GM12874 (cell line): ENCODE data around the gene NCAPD2.

Experiments
- CTCF ChIP-seq: IDR thresholded peaks from 2 replicates; pipeline ENCODE4 v1.5.1; 2011; ENCODE audit warnings: low read depth, mild to moderate bottlenecking, control low read depth, low read length, moderate library complexity; ENCODE audit not compliant: insufficient read depth

NCAPD2 gene

GRCh38 chr12:6478416-6478815 lies 15.5 kb upstream of the NCAPD2 start:
- TF ChIP-seq CTCF, result no peak

GRCh38 chr12:6488240-6488639 lies 5.7 kb upstream of the NCAPD2 start:
- TF ChIP-seq CTCF, result no peak

DNA sequence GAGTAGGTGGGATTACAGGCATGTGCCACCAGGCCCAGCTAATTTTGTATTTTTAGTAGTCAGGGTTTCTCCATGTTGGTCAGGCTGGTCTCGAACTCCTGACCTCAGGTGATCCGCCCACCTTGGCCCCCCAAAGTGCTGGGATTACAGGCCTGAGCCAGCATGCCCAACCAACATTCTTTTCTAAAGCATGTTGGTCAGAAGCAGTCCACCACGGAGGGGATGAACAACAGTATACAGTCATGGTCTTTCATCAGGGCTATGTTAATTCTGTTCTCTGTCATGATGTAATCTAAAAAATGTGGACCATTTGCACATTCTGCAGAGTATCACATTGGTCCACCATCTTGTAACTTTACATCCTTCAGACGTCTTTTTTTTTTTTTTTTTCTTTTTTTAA lies 4.5 kb upstream of the NCAPD2 start:
- no peak for TF ChIP-seq CTCF

GRCh38 chr12:6492838-6493496 lies 935 bp upstream of the NCAPD2 start, which contains the start of gene MRPL51:
Gene MRPL51 (minus strand): TSS chr12:6493262. CDS start chr12:6493136, 126 bp downstream.
- no peak for TF ChIP-seq CTCF

GRCh38 chr12:6494258-6494743 lies 399 bp downstream of the NCAPD2 start:
- no peak for TF ChIP-seq CTCF

DNA sequence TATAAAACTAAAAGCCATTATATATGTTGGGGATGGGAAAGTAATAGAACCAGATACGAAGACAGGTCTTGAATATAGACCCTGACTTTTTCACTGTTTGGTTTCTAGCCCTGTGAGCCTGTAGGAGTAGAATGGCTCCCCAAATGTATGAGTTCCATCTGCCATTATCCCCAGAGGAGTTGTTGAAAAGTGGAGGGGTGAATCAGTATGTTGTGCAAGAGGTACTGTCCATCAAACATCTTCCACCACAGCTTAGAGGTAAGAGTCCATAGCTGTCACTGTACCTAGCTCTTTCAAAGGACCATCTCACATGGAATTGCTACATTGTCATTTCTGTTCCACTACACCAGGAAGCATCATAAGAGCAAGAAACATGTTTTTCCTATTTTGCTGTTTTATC lies 1.1 kb downstream of the NCAPD2 start:
- no peak for TF ChIP-seq CTCF

GRCh38 chr12:6500466-6500865 lies 6.6 kb downstream of the NCAPD2 start:
- no peak for TF ChIP-seq CTCF
